Uterus (tissue), 4 donors: Measurements from ENCODE around the gene LAPTM5. TPM values are rescaled to one million over a fixed set of nuclear protein-coding genes. Genes with fewer than 3 reads are reported as not detected.

Experiments used
- DNase-seq, 2 donors: peaks; one replicate each; pipeline ENCODE4 v3.0.0-alpha.2; 2019 to 2020
- H3K27ac ChIP-seq, 2 donors: fragments of 200-600 bp; sonication (generic); 1 replicate in 1 of 2; 2 replicates in 1 of 2; pipeline ENCODE4 v1.5.1; 2016 to 2018
- H3K27me3 ChIP-seq, 2 donors: fragments of 200-600 bp; sonication (generic); one replicate each; pipeline ENCODE4 v1.5.1; 2018 to 2019; ENCODE audit warnings: control low read depth in 1 of 2
- H3K36me3 ChIP-seq, 2 donors: fragments of 200-600 bp; sonication (generic); one replicate each; pipeline ENCODE4 v1.5.1; 2019; ENCODE audit warnings: control low read depth in 1 of 2
- H3K4me1 ChIP-seq, 2 donors: fragments of 200-600 bp; sonication (generic); one replicate each; pipeline ENCODE4 v1.5.1; 2018 to 2019; ENCODE audit warnings: control low read depth in 1 of 2
- H3K4me3 ChIP-seq, 2 donors: fragments of 200-600 bp; sonication (generic); 1 replicate in 1 of 2; 2 replicates in 1 of 2; pipeline ENCODE4 v1.5.1; 2018 to 2019; ENCODE audit warnings: mild to moderate bottlenecking in 1 of 2
- H3K9me3 ChIP-seq, 2 donors: fragments of 200-600 bp; sonication (generic); one replicate each; pipeline ENCODE4 v1.5.1; 2019; ENCODE audit warnings: control low read depth in 1 of 2
- POLR2A ChIP-seq, 2 donors: fragments of 450-650 bp; IDR thresholded peaks; one replicate each; pipeline ENCODE4 v1.6.1; 2016; ENCODE audit warnings: antibody characterized with exemption in 2 of 2, mild to moderate bottlenecking in 1 of 2, moderate library complexity in 1 of 2
- intact Hi-C: fragments of 100-400 bp; cut with DNase I; formaldehyde crosslinking; loops from one replicate; pipeline ENCODE4 v1.15.1; 2023; ENCODE audit warnings: low total_unique reads
- total RNA-seq, 4 donors: library from RNA; depleted of rRNA in 3 of 4; stranded (reverse); fragments of >200 nt in 3 of 4; gene quantifications; one replicate each; pipeline versions ENCODE4 v1.1.0 to v1.2.4, GENCODE V29; 2014 to 2023
- TF ChIP-seq, protein P1 (sequence below), 4 experiments: fragments of 200-600 bp in 2 of 4; fragments of 450-650 bp in 2 of 4; sonication (generic) in 2 of 4; IDR thresholded peaks; one replicate each; pipeline ENCODE4 v1.5.1; 2016 to 2019; ENCODE audit warnings: antibody characterized with exemption in 4 of 4, mild to moderate bottlenecking in 2 of 4, moderate library complexity in 1 of 4
- donor health status: DM: yes; HTN: yes; CAD: no.

The LAPTM5 gene
- total RNA-seq, 4 donors from 2014 or later, result 6.1 to 76.8 (median 15.8) TPM

DNA sequence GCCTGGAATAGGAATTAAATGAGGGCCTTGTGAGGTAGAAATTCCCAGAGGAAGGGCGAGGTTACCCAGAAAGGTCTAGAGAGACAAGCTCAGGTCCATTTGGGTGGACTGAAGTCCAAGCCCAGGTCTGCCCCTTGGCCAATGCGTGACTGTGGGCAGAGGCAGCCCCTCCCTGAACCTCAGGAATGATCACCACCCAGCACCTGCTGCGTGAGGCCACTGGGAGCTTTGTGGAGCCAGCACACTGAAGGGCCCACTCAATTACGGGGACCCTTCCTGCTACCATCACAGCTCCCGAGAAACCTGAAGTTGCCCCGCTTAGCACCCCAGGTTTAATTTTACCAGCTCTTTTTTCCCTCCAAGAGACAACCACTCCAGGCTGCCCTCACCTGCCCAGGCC is 27.7 kb downstream of the LAPTM5 start:
- H3K27ac ChIP-seq, result no peak overlapping the region
- H3K27me3 ChIP-seq, result no peaks in the 10 kb centered on the region
- H3K36me3 ChIP-seq, result no peaks in the 10 kb centered on the region
- no peak overlapping the region for H3K4me3 ChIP-seq
- no peaks in the 10 kb centered on the region for H3K4me1 ChIP-seq
- intact Hi-C loops, result loop anchor here (10.0 kb wide), 1 partner anchor 345 kb away; no protein-coding TSS in a partner anchor
- no peak for DNase-seq
- TF ChIP-seq, protein P1, sequence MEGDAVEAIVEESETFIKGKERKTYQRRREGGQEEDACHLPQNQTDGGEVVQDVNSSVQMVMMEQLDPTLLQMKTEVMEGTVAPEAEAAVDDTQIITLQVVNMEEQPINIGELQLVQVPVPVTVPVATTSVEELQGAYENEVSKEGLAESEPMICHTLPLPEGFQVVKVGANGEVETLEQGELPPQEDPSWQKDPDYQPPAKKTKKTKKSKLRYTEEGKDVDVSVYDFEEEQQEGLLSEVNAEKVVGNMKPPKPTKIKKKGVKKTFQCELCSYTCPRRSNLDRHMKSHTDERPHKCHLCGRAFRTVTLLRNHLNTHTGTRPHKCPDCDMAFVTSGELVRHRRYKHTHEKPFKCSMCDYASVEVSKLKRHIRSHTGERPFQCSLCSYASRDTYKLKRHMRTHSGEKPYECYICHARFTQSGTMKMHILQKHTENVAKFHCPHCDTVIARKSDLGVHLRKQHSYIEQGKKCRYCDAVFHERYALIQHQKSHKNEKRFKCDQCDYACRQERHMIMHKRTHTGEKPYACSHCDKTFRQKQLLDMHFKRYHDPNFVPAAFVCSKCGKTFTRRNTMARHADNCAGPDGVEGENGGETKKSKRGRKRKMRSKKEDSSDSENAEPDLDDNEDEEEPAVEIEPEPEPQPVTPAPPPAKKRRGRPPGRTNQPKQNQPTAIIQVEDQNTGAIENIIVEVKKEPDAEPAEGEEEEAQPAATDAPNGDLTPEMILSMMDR (IDR thresholded peaks at IDR 0.05), result no peak
- TF ChIP-seq POLR2A (IDR thresholded peaks at IDR 0.05), result no peak
- H3K9me3 ChIP-seq, result no peaks in the 10 kb centered on the region

DNA sequence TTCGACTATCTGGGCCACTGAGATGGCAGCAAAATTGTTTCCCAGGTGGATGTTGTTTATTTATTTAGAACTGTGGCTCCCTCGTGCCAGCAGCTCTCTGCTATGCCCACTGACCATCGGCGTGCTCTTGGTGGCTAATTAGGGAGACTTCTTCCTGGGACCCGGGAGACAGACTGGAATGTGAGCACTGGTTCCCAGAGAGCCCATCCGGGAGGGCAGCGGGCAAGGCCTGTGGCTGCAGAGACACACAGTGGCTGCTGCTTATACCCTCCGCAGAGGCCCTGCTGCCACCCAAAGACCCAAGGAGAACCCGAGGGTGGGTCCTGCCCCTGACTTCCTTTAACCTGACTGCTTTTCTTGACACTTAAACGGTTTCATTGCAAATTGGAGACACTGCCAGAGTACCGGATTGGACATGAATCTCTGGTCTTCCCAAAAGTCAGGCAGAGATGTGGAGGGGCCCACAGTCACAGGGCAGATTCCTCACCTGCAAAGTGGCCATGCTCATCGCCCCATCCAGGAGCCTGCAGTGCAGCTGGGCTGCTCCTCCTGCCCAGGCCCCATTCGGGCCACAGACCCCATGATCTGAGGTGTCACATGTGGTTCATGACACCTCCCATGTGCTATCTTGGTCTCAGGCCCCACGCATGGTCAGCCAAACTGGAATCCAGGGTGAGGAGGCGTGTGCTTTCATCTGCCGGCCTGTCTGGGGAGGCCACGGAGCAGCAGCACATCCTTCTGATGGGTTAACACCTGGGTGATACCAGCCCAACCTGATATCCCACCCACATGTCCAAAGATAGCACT is 28.5 kb downstream of the LAPTM5 start:
- intact Hi-C loops, result loop anchor here (10.0 kb wide), 1 partner anchor 346 kb away; no protein-coding TSS in a partner anchor
- no peak for DNase-seq
- Histone ChIP-seq H3K4me1 (no peaks in the 10 kb centered on the region), H3K27me3 (no peaks in the 10 kb centered on the region), H3K9me3 (no peaks in the 10 kb centered on the region), H3K27ac (no peak overlapping the region), H3K4me3 (no peak overlapping the region), H3K36me3 (no peaks in the 10 kb centered on the region)
- TF ChIP-seq, protein P1 (IDR thresholded peaks at IDR 0.05), result no peak
- no peak for TF ChIP-seq POLR2A (IDR thresholded peaks at IDR 0.05)

DNA sequence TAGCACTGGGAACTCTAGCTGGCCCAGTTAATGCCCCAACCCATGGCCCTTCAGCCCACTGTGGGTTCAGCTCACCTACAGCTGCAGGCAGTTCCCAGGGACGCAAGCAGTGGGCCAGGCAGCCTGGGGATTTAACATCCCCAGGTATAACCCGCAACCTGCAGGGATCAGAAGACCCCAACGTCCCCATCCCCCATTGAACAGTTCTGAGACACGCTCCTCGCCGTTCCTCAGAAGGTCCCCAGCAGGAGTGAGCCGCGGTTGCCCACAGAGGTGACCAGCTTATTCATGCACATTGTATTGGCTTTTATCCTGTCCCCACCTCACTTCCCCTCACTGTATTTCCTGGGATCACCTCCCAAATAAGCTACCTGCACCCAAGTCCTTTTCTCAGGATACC is 29.2 kb downstream of the LAPTM5 start:
- no peak for DNase-seq
- H3K27me3 ChIP-seq, result no peaks in the 10 kb centered on the region
- intact Hi-C loops, result loop anchor here (10.0 kb wide), 1 partner anchor 346 kb away; no protein-coding TSS in a partner anchor
- H3K4me1 ChIP-seq, result no peaks in the 10 kb centered on the region
- H3K27ac ChIP-seq, result no peak overlapping the region
- H3K9me3 ChIP-seq, result no peaks in the 10 kb centered on the region
- no peak overlapping the region for H3K4me3 ChIP-seq
- TF ChIP-seq, protein P1 (IDR thresholded peaks at IDR 0.05), result no peak
- H3K36me3 ChIP-seq, result no peaks in the 10 kb centered on the region

DNA sequence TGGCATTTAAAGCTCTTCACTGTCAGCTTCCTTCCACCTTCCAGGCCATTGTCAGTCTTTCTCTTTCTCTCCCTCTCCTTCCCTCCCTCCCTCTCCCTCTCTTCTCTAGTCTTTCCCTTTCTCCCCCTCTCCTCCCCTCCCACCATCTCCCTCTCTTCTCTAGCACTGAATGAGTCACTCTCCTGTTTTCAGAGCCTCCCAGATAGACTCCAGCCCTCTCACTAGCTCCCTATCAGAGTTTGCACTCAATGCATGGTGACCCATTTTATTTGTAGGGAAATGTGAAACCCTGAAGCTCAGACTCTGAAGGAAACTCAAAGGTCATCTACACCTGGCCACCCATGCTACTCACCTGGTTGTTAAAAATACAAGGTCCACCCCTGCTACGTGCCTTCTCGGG is 29.8 kb downstream of the LAPTM5 start:
- TF ChIP-seq POLR2A (IDR thresholded peaks at IDR 0.05), result no peak
- TF ChIP-seq, protein P1 (IDR thresholded peaks at IDR 0.05), result no peak
- DNase-seq, result no peak
- Histone ChIP-seq H3K36me3 (no peaks in the 10 kb centered on the region), H3K9me3 (no peaks in the 10 kb centered on the region), H3K4me1 (no peaks in the 10 kb centered on the region), H3K27ac (no peak overlapping the region), H3K27me3 (no peaks in the 10 kb centered on the region), H3K4me3 (no peak overlapping the region)
- intact Hi-C loops, result loop anchor here (10.0 kb wide), 1 partner anchor 347 kb away; no protein-coding TSS in a partner anchor
